Measurements from ENCODE around the gene ZSWIM2. TPM values are rescaled to one million over a fixed set of nuclear protein-coding genes. Genes with fewer than 3 reads are reported as not detected.

Gene ZSWIM2
- total RNA-seq, 4 donors from 2014 or later, result not detected

DNA sequence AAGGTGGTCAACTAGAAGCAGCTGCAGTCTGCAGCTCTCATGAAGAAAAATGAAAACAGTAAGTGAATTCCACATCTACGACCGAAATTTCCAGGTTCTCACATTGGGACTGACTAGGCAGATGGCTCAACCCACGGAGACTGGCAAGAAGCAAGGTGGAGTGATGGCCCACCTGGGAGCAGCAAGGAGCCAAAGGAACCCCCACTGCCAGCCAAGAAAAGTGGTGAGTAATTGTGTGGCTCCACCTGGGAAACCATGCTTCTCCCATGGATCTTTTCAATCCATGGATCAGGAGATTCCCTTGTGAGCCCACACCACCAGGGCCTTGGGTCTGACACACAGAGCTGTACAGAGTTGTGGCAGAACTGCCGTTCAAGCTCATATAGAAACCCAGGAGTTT, 64.0 kb downstream of the ZSWIM2 start:
- no peak for ATAC-seq
- no peaks in the 10 kb centered on the region for H3K27me3 ChIP-seq
- no peaks in the 10 kb centered on the region for H3K36me3 ChIP-seq
- no peak overlapping the region for H3K4me3 ChIP-seq
- TF ChIP-seq, protein P1, sequence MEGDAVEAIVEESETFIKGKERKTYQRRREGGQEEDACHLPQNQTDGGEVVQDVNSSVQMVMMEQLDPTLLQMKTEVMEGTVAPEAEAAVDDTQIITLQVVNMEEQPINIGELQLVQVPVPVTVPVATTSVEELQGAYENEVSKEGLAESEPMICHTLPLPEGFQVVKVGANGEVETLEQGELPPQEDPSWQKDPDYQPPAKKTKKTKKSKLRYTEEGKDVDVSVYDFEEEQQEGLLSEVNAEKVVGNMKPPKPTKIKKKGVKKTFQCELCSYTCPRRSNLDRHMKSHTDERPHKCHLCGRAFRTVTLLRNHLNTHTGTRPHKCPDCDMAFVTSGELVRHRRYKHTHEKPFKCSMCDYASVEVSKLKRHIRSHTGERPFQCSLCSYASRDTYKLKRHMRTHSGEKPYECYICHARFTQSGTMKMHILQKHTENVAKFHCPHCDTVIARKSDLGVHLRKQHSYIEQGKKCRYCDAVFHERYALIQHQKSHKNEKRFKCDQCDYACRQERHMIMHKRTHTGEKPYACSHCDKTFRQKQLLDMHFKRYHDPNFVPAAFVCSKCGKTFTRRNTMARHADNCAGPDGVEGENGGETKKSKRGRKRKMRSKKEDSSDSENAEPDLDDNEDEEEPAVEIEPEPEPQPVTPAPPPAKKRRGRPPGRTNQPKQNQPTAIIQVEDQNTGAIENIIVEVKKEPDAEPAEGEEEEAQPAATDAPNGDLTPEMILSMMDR (IDR thresholded peaks at IDR 0.05), result no peak
- TF ChIP-seq POLR2AphosphoS5 (IDR thresholded peaks at IDR 0.05) (no peak), POLR2A (IDR thresholded peaks at IDR 0.05) (no peak), EP300 (IDR thresholded peaks at IDR 0.05) (no peak)
- peaks cover 0 to 42% (median 0%) of the 10 kb centered on the region in 3 donors for H3K9me3 ChIP-seq
- no peaks in the 10 kb centered on the region for H3K4me1 ChIP-seq
- 79 to 82% methylated on average over 3 of the region's 4 CpGs for WGBS, 2 donors (ENCODE audit: low coverage in 1 of 2)
- H3K27ac ChIP-seq, result no peak overlapping the region

DNA sequence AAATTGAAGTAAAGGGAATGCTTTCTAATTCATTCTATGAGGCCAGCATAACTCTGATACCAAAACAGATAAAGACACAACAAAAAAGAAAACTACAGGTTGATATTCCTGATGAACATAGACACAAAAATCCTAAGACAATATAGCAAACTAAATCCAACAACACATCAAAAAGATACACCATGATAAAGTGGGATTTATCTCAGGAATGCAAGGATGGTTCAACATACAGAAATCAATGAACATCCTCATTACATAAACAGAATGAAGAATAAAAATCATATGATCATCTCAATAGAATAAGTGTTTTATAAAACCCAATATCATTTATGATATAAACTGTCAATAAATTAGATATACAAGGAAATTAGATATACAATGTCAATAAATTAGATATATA, 65.7 kb downstream of the ZSWIM2 start:
- H3K4me3 ChIP-seq, result no peak overlapping the region
- H3K4me1 ChIP-seq, result no peaks in the 10 kb centered on the region
- no peak overlapping the region for H3K27ac ChIP-seq
- H3K27me3 ChIP-seq, result no peaks in the 10 kb centered on the region
- TF ChIP-seq POLR2AphosphoS5 (IDR thresholded peaks at IDR 0.05) (no peak), POLR2A (IDR thresholded peaks at IDR 0.05) (no peak)
- H3K36me3 ChIP-seq, result no peaks in the 10 kb centered on the region
- ATAC-seq, result no peak
- peaks cover 0 to 36% (median 0%) of the 10 kb centered on the region in 3 donors for H3K9me3 ChIP-seq

DNA sequence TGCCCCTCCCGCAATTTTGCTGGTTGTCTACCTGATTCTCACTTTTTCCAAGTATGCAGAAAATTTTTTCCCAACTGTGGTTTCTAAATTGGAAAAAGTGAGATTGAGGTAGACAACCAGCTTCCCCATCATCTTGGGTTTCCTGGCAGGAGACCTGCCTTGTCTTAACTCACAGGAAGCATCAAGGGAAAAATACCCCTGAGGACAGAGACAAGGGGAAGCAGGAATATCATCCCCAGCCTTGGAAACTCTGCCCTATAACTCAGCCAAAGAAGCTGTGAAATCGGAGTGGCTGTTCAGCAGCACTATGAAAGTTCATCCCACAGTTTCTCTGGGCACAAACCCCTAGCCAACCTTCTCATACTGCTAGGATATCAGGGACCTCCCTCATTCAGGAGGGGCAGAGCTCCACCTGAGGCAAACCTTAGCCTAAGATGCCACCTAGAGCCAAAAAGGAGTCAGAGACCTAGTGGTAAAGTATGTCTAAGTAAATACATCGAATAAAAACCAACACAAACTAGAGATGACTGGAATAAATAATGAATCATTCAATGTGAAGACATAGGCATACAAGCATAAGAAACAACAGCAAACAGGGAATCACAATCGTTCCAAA, 68.2 kb downstream of the ZSWIM2 start:
- peaks cover 0 to 30% (median 0%) of the 10 kb centered on the region in 3 donors for H3K9me3 ChIP-seq
- no peak for TF ChIP-seq POLR2A (IDR thresholded peaks at IDR 0.05)
- TF ChIP-seq, protein P1 (IDR thresholded peaks at IDR 0.05), result no peak
- no peak for TF ChIP-seq EP300 (IDR thresholded peaks at IDR 0.05)
- no peak for TF ChIP-seq POLR2AphosphoS5 (IDR thresholded peaks at IDR 0.05)
- H3K36me3 ChIP-seq, result no peaks in the 10 kb centered on the region
- H3K27me3 ChIP-seq, result no peaks in the 10 kb centered on the region
- H3K4me1 ChIP-seq, result no peaks in the 10 kb centered on the region
- no peak for ATAC-seq
- 50 to 75% methylated on average over 3 to 4 of the region's 4 CpGs for WGBS, 2 donors (ENCODE audit: low coverage in 1 of 2)
- H3K4me3 ChIP-seq, result no peak overlapping the region
- no peak overlapping the region for H3K27ac ChIP-seq

Other genes starting within 250 kb of the ZSWIM2 start
- gene FAM171B, start 155.1 kb downstream of the ZSWIM2 start, total RNA-seq, result 10 to 100 TPM in 2 of 4 donors, 1 to 10 TPM in 2; 3.6 to 11.2 (median 7.9) TPM